ENCODE data around the gene HES7. TPM values are rescaled to one million over a fixed set of nuclear protein-coding genes. Genes with fewer than 3 reads are reported as not detected.
"Not testable (repeated sequence)": the region's sequence is repeated elsewhere in the genome, so short reads cannot be mapped to it uniquely, and the experiment has no call there.

HES7 gene
- total RNA-seq, 1 donor from 2014 or later, result under 0.01 TPM

DNA sequence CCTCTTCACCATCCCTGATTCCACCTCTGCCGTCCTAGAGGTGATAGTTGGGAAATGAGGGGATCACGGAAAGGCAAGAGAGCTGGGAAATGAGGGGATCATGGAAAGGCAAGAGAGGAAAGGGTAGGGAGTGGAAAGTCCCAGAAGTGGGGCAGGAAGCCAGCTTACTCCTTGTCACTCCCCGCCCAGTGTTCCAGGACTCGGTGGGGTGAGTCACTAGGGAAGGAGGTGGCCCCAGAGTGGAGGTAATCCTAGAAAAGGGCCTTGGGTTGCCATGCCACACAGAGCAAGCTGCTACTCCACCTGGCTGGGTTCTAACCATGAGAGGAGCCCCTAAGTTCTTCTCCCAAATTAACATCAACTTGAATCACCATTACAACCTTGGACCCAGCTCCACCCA is 20.4 kb downstream of the HES7 start:
- DNase-seq (ENCODE audit: low read depth in 2 of 2), result no peak

DNA sequence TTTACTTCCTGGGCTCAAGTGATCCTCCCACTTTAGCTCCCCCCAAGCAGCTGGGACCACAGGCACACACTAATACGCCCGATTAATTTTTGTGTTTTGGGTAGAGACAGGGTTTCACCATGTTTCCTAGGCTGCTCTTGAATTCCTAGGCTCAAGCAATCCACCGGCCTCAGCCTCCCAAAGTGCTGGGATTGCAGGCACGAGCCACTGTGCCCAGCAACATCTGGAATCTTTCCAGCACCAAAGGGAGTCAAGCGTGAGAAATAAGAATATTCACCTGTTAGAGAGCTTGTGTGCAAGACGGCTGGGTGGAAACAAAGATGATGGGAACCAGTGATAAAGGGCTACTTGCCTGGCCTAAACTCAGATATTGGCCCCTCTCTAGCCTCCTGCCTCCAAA is 22.2 kb downstream of the HES7 start:
- no peak for DNase-seq (ENCODE audit: low read depth in 2 of 2)

DNA sequence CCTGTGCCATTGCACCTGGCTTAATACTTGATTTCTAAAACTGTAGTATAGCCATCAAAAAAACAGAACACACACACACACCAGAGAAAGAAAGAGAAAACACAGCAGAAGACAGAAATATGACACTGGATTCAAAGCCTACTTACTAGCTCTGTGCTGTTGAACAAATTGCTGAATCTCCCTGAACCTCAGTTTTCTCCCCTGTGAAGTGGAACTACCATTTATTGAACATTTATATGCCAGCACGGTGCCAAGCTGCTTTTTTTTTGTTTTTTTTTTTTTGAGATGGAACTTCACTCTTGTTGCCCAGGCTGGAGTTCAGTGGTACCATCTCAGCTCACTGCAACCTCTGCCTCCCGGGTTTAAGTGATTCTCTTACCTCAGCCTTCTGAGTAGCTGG is 23.1 kb downstream of the HES7 start:
- no peak for DNase-seq (ENCODE audit: low read depth in 2 of 2)

DNA sequence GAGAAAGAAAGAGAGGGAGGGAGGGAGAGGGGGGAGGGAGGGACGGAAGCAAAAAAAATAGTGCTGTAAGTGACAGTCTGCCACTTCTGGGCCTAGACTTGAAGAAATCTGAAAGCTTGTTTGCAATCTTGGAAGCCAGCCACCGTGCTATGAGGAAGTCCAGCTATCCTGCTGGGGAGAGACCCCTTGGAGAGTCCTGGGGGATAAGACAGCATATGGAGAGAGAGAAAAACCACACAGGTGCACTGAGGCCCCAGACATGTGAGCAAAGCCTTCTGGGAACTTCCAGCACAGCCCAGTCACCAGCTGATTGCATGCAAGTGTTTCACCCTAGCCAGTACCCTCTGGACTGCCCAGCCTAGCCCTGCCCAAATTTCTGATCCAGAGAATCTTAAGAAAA is 23.8 kb downstream of the HES7 start:
- DNase-seq (ENCODE audit: low read depth in 2 of 2), result no peak

DNA sequence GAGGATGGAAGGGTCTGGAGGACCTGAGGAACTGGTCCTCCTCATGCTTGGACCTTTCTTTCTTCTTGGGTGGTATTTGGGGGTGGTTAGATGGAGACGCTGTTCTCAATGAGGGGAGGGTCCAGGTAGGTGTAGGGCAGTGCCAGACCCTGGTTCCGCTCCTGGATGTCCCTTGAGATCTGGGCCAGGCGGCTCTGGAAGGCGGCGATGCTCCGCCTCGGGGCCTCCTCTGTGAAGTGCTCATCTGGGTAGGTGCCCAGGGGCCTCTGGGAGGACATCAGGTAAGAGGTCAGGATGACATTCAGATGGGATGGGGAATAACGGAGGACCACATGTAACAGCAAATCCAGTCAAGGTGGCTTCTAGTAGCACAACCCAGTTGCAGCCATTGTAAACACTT is 27.4 kb downstream of the HES7 start:
- no peak for DNase-seq (ENCODE audit: low read depth in 2 of 2)

DNA sequence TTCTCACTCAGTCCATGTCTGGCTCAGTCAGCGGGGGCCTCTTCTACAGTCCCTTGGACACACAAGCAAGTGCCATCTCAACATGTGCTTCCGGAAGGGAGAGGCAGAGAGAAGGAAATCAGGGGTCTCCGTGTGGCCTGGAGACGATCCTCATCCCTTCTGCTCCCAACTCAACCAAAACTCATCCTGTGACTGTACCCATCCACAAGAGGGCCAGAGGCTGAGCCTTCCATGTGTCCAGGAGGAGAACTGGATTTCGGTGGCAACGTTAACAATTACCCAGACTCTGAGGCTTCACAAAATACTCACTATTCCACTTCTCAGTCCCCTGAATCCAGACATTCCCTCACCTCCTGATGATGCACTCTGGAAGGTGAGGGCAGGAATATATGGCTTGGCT is 28.5 kb downstream of the HES7 start:
- DNase-seq (ENCODE audit: low read depth in 2 of 2), result no peak

DNA sequence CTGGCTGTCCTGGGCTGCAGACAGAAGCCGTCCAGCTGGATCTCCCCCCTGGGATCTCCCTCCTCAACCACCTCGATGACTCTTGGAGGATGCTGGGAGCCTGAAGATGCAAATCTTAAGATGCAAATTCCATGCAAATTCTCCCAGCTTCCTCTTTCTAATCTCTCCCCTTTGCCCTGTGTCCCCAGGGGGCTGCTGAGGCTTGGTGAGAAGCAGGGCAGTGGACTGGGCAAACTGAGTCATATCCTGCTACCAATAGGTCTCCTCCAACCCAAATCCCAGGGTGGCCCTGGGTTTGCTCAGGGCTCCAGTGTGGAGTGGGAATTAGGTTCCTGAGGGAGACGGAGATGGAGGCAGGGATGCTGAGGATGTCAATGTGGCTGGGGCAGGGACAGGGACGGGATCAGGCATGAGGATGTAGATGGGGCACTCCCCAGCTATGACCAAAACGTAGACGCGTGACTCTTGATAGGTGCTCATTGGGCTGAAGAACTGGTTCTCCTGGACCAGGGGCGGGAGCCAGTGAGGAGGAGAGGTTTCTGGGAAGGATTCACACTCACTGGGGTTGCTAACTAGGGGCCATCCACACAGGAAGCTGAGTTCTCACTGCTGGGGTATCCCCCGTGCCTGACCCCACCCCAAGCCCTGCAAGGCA is 32.7 kb downstream of the HES7 start:
- no peak for DNase-seq (ENCODE audit: low read depth in 2 of 2)

DNA sequence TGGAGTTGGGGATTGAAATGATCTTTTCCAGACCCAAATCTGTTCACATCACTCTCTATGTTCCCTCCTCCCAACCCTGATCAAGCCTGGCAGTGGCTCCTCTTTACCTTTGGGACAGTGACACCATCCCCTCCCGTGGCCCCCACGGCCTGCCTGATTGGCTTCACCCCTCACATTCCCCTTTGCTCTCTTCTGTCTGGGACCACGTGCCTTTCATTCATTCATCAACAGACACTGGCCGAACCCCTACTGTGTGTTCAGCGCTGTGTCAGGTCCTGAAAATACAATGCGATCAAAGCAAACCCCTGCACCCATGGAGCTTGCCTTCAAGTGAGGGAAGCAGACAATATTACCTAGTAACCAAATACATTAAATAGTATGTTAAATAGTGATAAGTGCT is 34.2 kb downstream of the HES7 start:
- DNase-seq (ENCODE audit: low read depth in 2 of 2), result no peak

DNA sequence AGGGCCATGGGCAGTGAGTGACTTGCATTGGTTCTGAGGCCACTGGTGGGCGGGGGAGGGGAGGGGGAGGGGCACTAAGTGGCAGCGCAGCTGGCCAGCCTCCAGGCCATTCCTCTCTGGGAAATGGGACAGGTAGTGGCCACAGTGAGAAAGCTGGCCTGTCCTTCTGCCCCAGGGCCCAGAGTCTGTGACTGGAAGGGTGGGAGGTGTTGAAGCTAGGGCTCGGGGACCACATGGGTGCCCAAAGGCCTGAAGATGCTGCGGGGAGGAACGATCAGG is 36.0 kb downstream of the HES7 start:
- DNase-seq (ENCODE audit: low read depth in 2 of 2), result no peak

DNA sequence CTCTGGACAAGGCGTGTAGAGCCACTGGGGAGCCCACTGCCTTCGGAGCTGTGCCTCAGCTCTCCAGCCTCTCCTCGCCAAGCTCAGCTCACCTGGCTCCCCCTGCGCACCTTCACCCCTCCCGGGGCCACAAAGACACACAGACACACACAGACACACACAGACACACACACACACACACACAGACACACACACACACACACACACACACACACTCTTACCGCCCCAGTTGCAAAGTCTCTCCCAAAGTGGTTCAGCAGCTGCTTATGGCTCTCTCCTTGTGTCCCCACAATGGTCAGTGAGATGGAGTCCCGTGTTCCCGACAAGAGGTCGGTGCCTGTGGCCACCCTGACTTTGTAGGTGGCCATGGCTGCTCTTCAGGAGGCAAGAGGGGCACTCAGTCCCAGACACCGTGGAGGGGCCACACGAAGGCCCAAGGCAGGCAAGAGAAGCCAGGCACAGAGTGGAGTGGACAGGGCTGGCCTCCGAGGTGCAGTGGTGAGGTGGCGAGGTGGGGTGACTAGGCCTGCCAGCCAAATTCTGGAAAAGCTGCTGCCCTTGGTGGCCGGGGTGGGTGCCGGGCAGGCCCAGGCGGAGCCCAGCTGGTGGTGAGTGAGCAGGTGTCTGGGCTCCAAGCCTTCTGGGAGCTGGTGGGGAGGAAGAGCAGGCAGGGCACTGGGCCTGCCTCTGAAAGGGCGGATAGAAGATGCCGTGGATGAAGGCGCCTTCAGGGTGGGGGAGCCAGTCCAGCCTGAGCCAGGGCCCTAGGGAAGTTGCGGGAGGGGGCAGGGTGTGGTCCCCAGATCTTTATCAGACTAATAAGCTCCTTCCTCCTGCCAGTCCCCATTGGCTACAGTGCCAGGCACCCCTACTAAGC is 36.6 kb downstream of the HES7 start, which contains the start of gene ALOX12B:
ALOX12B (minus strand) TSS at position 642 of the 877 bp plus-strand sequence; CDS start at position 368, 274 bp downstream.
- DNase-seq (ENCODE audit: low read depth in 2 of 2), result no peak

DNA sequence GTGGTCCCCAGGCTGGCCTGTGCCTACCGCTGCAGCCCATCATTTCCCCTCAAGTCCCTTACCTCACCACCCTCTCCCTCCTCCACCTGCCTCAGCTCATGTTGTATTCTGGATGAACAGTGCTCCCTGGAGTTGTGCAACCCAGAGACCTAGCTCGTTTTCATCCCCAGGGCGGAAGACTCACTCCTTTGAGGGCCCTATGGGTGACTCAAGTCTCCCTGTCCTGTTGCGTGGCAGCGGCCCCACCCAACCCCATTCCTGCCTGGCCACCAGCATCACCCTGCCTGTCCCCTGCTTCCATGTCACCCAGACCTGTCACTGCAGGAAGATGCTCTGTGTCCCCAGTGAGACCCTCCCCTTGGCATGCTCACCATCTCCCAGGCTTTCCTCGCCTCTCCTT is 39.7 kb downstream of the HES7 start:
- no peak for DNase-seq (ENCODE audit: low read depth in 2 of 2)

DNA sequence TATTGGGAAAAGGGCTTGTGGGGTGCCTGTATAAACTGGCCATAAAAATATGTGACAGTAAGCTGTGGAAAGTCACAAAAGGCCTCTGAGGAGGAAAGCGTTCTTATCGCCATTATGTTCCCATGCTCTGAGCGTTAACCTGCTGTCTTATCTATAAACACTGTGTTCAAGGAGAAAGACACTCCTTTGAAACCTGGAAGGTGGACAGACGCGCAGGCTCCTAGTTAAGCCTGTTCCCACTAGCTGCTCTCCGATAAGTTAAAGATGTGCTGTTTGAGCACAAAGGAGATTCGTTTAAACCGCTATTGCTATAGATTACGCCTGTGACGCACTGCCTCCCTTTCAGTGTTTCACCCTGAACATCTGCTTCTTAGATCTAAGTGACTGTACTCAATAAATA is 41.6 kb downstream of the HES7 start:
- DNase-seq (ENCODE audit: low read depth in 2 of 2), result no peak

DNA sequence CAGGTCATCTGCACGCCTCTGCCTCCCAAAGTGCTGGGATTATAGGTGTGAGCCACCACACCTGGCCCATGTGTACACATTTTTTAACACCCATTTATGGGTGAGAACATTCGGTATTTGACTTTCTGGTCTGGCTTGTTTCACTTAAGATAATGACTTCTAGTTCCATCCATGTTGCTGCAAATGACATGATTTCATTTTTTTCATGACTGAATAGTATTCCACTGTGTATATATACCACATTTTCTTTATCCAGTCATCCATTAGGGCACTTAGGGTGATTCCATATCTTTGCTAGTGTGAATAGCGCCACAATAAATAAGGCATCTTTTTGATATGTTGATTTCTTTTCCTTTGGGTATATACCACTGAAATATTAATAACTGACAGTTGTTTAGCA is 42.0 kb downstream of the HES7 start:
- DNase-seq (ENCODE audit: low read depth in 2 of 2), result no peak

DNA sequence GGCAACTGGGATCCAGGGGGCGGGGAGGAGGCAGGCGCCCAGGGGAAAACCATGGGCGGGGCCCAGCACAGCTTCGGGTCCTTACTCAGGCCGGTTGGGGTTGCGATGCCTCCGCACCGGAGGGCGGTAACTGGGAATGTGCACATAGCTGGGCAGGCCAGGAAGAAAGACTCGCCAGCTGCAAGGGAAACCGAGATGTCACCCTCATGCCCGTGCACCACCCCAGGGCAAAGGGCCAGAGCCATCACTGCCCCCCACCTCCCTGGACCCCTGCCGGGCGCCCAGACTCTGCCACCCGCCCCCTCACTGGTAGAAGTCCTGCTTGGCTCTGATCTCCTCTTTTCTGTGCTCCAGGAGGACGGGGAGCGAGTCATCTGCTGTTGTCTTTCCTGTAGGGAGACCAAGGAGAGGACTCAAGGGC is 43.1 kb downstream of the HES7 start:
- DNase-seq (ENCODE audit: low read depth in 2 of 2), result no peak

DNA sequence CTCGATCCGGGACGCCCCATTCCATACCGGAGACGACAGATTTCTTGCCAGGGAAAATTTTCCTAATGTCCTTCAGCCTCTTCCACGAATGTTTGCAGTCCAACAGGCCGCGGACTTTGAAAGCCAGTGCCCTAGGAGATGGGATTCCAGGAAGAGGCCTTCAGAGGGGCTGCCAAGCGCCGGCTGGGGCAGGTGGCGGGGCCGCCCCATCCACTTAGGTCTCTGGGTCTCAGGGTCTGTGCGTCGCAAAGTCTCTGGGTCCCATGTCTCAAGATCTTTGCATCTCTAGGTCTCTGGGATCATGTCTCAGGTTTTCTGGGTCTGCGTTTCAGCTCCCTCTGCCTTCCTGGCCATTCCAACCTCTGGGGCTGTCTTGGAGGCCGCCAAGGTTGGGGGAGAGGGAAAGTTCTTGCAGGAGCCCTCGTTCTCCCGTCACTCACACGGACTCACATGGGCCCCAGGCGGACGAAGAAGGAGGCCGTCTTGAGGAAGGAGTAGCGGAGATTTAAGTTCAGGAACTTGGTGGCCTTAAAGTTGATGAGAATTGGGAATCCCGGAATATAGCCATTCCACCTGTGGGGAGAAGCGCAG is 43.6 kb downstream of the HES7 start:
- DNase-seq (ENCODE audit: low read depth in 2 of 2), result no peak

DNA sequence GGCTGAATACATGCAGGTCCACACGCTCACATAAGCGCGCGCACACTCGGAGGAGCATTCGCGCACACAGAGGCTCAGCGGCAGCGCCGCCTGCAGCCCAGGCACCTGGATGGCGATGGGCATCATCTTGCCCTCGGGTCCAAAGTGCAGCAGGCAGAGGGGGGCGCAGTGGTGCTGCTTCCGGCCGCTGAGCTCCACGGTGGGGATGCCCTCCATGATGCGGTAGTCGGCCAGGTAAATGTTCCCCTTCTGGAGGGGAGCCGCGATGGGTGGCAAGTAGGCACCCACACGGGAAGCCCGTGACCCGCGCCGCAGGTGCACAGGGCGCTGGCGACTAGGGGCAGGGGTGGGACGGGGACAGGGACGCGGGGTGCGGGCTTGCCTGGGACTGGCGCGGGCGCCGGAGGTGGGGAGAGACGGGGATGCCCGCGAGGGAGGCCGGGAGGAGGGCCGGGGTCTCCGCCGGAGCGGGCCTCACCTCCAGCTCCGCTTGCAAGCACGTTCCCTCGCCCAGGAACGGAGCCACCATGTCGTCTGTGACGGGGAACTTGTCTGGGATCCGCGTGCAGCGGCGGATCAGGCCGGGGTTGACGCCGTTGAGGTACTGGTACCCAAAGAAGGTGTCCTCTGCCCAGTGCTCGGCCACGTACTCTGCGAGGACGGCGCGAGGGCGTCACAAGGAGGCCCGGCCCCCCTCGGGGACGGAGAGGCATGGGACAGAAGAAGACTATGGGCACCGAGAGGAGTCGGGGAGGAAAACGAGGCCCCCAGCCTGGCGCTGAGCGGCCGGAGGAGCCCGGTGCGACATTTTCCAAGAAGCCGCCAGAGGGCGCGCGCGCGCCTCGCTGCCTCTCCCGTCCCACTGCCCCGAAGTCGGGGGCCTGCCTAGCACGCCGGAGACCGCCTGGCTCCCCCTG is 44.4 kb downstream of the HES7 start:
- DNase-seq (ENCODE audit: low read depth in 2 of 2), result peak in 1 of 2 donors; percentile 59

DNA sequence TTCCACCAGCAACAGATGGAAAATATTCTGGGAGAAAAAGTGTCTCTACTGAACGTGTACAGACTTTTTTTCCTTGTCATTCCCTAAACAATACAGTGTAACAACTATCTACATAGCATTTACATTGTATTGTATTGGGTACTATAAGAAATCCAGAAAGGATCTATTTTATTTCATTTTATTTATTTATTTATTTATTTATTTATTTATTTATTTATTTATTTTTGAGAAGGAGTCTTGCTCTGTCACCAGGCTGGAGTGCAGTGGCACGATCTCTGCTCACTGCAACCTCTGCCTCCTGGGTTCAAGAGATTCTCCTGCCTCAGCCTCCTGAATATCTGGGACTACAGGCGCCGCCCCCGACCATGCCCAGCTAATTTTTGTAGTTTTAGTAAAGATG is 46.0 kb downstream of the HES7 start:
- not testable (repeated sequence) for DNase-seq (ENCODE audit: low read depth in 2 of 2)

DNA sequence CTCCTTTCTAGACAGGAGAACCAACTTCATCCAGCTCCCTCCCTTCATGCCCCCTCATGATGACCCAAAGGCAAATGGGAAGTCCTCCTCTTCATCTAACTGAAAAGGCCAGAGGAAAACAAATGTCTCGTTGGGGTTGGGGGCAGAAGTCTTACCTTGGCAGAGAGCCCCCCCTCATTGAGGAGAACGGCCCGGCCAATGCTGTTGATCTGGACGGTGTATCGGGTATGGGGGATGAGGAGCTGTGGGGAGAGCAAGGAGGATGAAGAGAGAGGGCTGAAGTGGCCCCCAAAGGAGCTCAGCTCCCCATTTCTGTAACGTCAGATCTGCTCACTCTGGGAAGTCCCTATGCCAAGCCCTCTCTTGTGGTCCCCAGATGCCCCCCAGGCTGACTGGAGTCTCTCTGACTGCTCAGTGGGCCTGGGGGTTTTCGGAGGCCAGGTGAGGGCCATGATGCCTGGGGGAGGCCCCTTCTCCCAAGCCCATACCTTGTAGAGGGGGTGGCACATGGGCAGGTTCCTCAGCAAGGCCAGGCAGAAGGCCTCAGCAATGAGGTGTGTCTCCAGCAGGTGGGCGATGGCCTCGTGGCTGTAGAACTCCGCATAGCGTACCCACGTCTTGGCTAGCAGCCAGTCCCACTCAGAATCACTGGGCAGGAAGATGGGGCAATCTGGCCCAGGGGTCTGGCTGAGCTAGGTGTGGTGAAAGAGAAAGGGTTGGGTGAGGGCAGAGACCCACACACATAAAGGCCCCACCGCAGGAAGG is 47.2 kb downstream of the HES7 start:
- no peak for DNase-seq (ENCODE audit: low read depth in 2 of 2)

DNA sequence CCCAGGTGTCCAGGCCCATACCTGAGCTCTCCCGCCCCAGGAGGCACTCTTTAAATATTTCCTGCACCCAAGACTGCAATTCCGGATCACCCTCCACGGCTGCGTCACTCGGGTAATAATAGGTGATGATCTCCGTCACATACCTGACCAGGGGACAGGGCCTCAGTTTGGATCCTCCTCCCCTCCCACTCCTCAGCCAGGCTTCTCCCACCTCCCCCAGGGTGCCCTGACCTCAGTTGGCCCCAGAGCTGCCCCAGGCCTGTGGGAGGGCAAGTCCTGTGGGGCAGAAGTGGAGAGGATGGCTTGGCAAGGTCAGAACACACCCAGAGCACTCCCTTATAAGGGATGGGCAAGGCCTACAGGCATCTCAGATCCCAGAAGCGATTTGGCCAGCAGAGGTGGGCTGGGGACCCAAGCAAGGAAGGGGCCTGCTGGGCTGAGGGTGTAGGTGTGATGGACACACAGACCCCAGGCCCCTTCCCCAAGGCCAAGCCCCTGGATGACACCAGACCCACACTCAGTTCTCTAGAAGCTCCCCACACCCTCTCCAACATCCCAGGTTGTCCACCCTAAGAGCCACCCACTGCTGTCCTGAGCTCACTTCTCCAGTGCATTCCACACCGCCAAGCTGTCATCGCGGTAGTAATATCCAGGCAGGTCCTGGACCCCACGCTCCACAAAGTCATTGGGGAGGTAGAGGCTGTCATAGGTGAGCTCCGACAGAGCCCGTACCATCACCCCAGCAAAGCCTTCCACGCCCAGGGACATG is 48.1 kb downstream of the HES7 start:
- no peak for DNase-seq (ENCODE audit: low read depth in 2 of 2)

DNA sequence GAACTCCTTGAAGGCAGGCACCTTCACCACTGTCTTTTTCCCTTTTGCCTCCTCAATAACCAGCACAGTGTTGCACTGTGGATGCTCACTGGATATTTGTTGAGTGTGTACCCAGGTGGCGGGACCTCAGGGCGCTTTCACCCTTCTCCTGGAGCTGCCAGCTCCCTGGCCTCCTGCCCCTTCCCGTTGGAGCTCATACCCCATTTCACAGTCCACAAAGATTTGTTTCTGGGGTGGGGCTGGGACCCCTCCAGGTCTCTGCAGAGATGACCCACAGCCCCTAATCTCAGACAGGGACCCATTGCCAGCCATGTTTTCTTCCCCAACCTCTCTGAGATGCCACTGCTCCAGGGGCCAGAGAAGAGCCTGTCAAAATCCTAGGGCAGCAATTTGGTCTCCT is 48.8 kb downstream of the HES7 start:
- no peak for DNase-seq (ENCODE audit: low read depth in 2 of 2)
